Progenitor cell of endocrine pancreas (in vitro differentiated cells): ENCODE data around the gene TMEFF2. TPM values are rescaled to one million over a fixed set of nuclear protein-coding genes. Genes with fewer than 3 reads are reported as not detected.

Experiments used
- DNase-seq: peaks from one replicate; pipeline ENCODE4 v3.0.0; 2021; ENCODE audit warnings: low spot score; ENCODE audit not compliant: unreplicated experiment
- H3K27ac Mint-ChIP-seq: 2 replicates; pipeline ENCODE4 v1.8.0; 2021; ENCODE audit warnings: mild to moderate bottlenecking, moderate library complexity, mixed read lengths
- H3K27me3 Mint-ChIP-seq: 2 replicates; pipeline ENCODE4 v1.8.0; 2021; ENCODE audit warnings: mixed read lengths
- H3K36me3 Mint-ChIP-seq: 2 replicates; pipeline ENCODE4 v1.8.0; 2022; ENCODE audit warnings: mixed read lengths; ENCODE audit not compliant: insufficient read depth
- H3K4me1 Mint-ChIP-seq: 2 replicates; pipeline ENCODE4 v1.8.0; 2021; ENCODE audit warnings: low read depth, mixed read lengths
- H3K4me3 Mint-ChIP-seq: 2 replicates; pipeline ENCODE4 v1.8.0; 2021; ENCODE audit warnings: low read depth, mild to moderate bottlenecking, moderate library complexity, mixed read lengths
- H3K9me3 Mint-ChIP-seq: 2 replicates; pipeline ENCODE4 v1.8.0; 2021; ENCODE audit warnings: low read depth, mixed read lengths
- CTCF ChIP-seq: fragments of 200-600 bp; sonication (generic); IDR thresholded peaks from one replicate; pipeline ENCODE4 v1.5.0; 2021; ENCODE audit warnings: antibody characterized with exemption, mild to moderate bottlenecking; ENCODE audit not compliant: unreplicated experiment
- total RNA-seq: library from RNA; stranded (reverse); gene quantifications from 2 replicates; pipeline ENCODE4 v1.2.1, GENCODE V29; 2021

The TMEFF2 gene
- total RNA-seq, 1 donor from 2014 or later, result 0.50 TPM

GRCh38 chr2:191970867-191971266, 223.9 kb downstream of the TMEFF2 start:
- Mint-ChIP-seq H3K4me1 (peaks cover 27% of the 10 kb centered on the region), H3K4me3 (no peak overlapping the region), H3K36me3 (peaks cover 5% of the 10 kb centered on the region), H3K27ac (no peak overlapping the region), H3K9me3 (peaks cover 7% of the 10 kb centered on the region), H3K27me3 (no peaks in the 10 kb centered on the region)
- no peak for TF ChIP-seq CTCF
- DNase-seq, result no peak

- H3K4me1 Mint-ChIP-seq, result peaks cover 27% of the 10 kb centered on the region
- no peaks in the 10 kb centered on the region for H3K27me3 Mint-ChIP-seq
- H3K36me3 Mint-ChIP-seq, result peaks cover 3% of the 10 kb centered on the region
- H3K4me3 Mint-ChIP-seq, result no peak overlapping the region
- no peak for TF ChIP-seq CTCF
- peaks cover 4% of the 10 kb centered on the region for H3K9me3 Mint-ChIP-seq
- no peak for DNase-seq
- no peak overlapping the region for H3K27ac Mint-ChIP-seq
Observed at GRCh38 chr2:191968120-191968519, 226.6 kb downstream of the TMEFF2 start.

- H3K4me1 Mint-ChIP-seq, result peaks cover 21% of the 10 kb centered on the region
- H3K27ac Mint-ChIP-seq, result no peak overlapping the region
- H3K36me3 Mint-ChIP-seq, result no peaks in the 10 kb centered on the region
- no peak for DNase-seq
- no peaks in the 10 kb centered on the region for H3K27me3 Mint-ChIP-seq
- TF ChIP-seq CTCF, result no peak
- H3K9me3 Mint-ChIP-seq, result no peaks in the 10 kb centered on the region
- H3K4me3 Mint-ChIP-seq, result no peak overlapping the region
Observed at GRCh38 chr2:191965733-191966132, 229.0 kb downstream of the TMEFF2 start.

GRCh38 chr2:191961556-191961955, 233.2 kb downstream of the TMEFF2 start:
- H3K4me3 Mint-ChIP-seq, result no peak overlapping the region
- DNase-seq, result no peak
- TF ChIP-seq CTCF, result no peak
- H3K27me3 Mint-ChIP-seq, result no peaks in the 10 kb centered on the region
- no peaks in the 10 kb centered on the region for H3K9me3 Mint-ChIP-seq
- H3K27ac Mint-ChIP-seq, result no peak overlapping the region
- H3K4me1 Mint-ChIP-seq, result peaks cover 15% of the 10 kb centered on the region
- H3K36me3 Mint-ChIP-seq, result no peaks in the 10 kb centered on the region

GRCh38 chr2:191959209-191959608, 235.5 kb downstream of the TMEFF2 start:
- DNase-seq, result no peak
- Mint-ChIP-seq H3K36me3 (no peaks in the 10 kb centered on the region), H3K27me3 (no peaks in the 10 kb centered on the region), H3K4me3 (no peak overlapping the region), H3K9me3 (no peaks in the 10 kb centered on the region), H3K4me1 (peaks cover 15% of the 10 kb centered on the region), H3K27ac (no peak overlapping the region)
- no peak for TF ChIP-seq CTCF
